GM19099 (cell line): ENCODE results near the gene NCK2.

Experiments
- POLR2A ChIP-seq: IDR thresholded peaks from 3 replicates; pipeline ENCODE4 v1.6.1; 2011; ENCODE audit warnings: low read depth; ENCODE audit not compliant: insufficient read length; ENCODE audit errors: extremely low read depth

Gene NCK2

GRCh38 chr2:105893011-105893995 lies 148.6 kb downstream of the NCK2 start:
- no peak for TF ChIP-seq POLR2A

- no peak for TF ChIP-seq POLR2A
These were observed 149.7 kb downstream of the NCK2 start for GRCh38 chr2:105894327-105894944.

- no peak for TF ChIP-seq POLR2A
These were observed 151.5 kb downstream of the NCK2 start for GRCh38 chr2:105895990-105896764.

- no peak for TF ChIP-seq POLR2A
These were observed 152.1 kb downstream of the NCK2 start for GRCh38 chr2:105896765-105897163.

GRCh38 chr2:105903051-105903674 lies 158.5 kb downstream of the NCK2 start:
- TF ChIP-seq POLR2A: no peak

GRCh38 chr2:105904938-105905337 lies 160.2 kb downstream of the NCK2 start:
- TF ChIP-seq POLR2A: no peak

GRCh38 chr2:105906481-105906880 lies 161.8 kb downstream of the NCK2 start:
- TF ChIP-seq POLR2A: no peak

GRCh38 chr2:105907184-105907583 lies 162.5 kb downstream of the NCK2 start:
- no peak for TF ChIP-seq POLR2A

GRCh38 chr2:105909215-105909614 lies 164.5 kb downstream of the NCK2 start:
- no peak for TF ChIP-seq POLR2A

- TF ChIP-seq POLR2A: no peak
These were observed 166.0 kb downstream of the NCK2 start for GRCh38 chr2:105910497-105911238.

GRCh38 chr2:105911425-105911824 lies 166.7 kb downstream of the NCK2 start:
- TF ChIP-seq POLR2A: no peak

GRCh38 chr2:105912081-105912480 lies 167.4 kb downstream of the NCK2 start:
- TF ChIP-seq POLR2A: no peak

- no peak for TF ChIP-seq POLR2A
These were observed 170.4 kb downstream of the NCK2 start for GRCh38 chr2:105915005-105915558.

- no peak for TF ChIP-seq POLR2A
These were observed 172.5 kb downstream of the NCK2 start for GRCh38 chr2:105917226-105917625.
